Measurements from ENCODE around the gene AHNAK.
A peak's percentile ranks its signal among the peaks of the same experiment; 100 is the strongest.

Gene AHNAK

DNA sequence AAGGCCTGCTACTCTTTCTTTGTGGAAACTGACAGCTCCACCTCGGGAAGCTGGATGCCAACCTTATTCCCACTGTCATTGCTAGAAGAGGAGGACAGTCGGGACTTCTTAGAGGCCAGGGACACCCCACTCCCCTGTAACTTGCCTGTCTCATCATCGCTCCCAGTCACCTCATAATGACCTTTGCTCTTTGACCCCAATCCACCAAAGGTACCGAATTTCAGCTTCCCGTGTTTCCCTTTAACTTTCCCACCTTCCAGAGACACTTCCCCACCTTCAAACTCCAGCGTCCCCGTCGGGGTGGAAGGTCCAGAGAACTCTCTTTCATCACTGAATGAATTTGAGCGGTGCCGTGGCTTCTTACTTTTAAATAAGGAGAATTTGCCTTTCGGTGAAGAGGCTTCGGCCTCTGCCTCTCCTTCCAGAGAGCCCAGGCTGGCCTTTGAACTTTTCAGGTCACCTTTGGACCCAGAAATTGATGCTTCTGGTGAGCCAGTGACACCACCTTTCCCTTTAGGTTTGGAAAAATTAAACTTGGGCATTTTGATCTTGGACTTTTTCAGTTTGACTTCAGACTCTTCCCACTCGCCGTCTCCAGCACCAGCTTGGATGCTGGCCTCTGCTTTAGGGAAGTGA, 29.8 kb downstream of the AHNAK start:
- no peak for DNase-seq (ENCODE audit: low spot score)

DNA sequence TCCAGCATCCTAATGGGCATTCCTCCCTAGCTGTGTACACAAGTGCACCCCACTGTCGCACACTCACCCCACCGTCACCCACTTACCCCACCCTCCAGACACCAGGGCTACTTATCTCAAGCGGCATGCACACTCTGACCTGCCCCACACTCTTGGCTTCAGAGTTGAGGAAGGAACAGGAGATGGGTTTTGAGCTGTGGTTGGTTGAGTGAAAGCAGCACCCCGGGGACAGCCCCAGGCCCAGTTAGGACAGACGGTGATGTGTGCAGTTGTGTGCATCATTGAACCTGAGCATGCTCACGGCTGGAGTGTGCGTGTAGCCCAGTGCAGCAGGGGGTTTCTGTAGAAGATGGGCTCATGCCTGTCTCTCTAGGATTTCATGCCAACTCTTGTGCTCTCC, 32.5 kb downstream of the AHNAK start:
- DNase-seq (ENCODE audit: low spot score) = no peak

GRCh38 chr11:62513626-62514025, 33.0 kb downstream of the AHNAK start:
- no peak for DNase-seq (ENCODE audit: low spot score)

GRCh38 chr11:62512961-62513360, 33.6 kb downstream of the AHNAK start:
- DNase-seq (ENCODE audit: low spot score) = no peak

DNA sequence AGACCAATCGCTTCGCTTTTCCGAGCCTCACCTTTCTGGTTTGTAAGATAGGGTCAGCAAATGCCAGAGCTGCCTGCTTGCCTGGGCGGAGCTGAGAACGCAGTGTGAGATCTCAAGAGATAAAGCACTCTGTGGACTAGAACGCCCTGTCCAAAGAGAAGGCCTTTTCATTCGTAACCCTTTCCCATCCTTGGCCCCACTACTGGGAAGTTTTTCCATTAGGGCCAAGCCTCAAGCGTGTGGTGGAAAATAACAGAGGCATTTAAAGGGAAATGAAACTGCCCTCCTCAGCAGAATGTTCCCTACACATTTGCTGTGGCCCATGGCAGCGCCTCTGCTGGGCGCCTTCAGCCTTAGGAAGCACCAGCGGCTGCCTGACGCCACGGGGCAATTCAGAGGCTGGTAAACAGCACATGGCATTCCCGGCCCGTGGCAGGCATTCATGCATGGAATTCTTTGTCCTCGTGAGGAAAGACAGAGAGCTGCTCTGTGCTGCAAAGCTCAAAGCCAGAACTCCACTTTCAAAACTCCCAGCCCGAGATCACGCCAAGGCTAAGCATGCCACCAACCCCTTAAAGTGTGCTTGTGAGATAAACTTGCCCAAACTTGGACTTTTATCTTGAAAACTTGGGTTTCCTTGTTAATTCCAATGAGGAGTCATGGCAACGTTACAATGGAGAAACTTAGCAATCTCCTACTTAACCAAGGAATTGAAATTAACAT, 38.1 kb downstream of the AHNAK start:
- peak; percentile 83 for DNase-seq (ENCODE audit: low spot score)

DNA sequence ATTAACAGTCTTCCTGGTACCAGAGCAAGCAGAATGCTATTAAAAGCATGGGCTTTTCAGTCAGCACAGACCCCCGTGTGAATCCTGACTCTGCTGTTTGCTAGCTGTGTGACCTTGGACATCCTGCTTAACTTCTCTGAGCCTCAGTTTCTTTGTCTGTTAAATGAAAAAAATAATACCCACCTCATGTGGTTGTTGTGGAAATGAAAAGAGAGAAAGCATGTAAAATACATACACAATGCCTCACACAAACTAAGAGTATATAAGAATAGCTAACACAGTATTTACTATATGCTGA, 39.5 kb downstream of the AHNAK start:
- no peak for DNase-seq (ENCODE audit: low spot score)

DNA sequence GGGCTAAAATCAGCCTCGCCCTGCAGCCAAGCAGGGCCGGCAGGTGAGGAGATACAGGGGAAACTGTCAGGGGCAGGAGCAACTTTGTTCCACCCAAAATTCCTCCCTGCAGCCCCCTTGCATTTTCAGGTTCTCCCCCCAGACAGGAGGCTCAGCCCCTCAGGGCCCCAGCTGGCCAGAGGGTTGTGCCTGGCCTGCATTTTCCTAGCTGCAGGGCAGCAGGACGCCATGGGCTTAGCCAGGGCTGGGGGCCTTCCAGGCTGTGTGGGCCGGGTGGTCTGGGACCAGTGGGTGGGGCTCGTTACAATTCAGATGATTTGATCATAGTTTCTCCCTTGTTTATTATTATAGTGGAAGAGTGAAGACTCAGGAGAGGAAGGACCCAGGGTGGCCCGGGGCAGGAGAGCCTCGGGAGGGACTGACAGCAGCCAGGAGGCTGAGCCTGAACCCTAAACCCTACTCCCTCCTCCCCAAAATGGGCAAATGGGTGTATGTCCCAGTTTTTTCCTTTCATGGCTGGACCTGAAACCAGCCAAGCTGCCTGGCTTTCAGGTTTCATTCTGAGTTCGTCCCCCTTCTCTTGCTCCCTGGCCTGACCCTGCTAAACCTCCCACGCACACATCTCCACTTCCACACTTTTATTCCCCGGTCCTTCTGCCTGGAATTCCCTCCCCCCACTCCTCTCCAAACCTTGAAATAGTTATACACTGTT, 40.0 kb downstream of the AHNAK start:
- no peak for DNase-seq (ENCODE audit: low spot score)

DNA sequence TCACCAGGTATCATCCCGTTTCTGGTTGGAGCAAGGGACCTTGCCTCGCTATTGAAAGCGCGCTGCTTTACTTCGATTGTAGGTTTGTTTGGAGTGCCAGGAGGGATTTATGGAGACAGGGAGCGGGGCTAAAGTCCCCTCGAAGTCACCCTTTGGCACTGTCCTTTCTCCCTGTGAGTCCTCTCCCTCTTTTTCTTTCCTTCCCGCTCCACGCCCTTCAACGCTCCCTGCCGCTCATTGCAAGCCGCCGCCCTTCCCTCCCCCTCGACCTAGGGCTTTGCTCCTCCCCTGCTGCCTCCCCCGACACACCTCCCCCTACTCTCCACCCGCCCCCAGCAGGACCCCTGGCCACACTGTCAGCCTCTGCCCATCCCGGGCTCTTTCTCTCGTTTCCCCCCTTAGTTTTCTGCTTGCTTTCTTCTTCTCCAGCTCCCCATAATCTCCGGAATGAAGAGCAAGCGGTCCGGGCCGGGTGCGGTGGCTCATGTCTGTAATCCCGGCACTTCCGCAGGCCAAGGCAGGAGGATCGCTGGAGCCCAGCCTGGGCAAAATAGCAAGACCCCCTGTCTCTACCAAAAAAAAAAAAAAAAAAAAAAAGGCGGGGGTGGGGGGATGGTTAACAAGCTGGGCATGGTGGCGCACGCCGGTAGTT, 41.0 kb downstream of the AHNAK start:
- DNase-seq (ENCODE audit: low spot score) = no peak

GRCh38 chr11:62505059-62505439, 41.6 kb downstream of the AHNAK start:
- no peak for DNase-seq (ENCODE audit: low spot score)

- DNase-seq (ENCODE audit: low spot score) = no peak
Measured at GRCh38 chr11:62504158-62504973, 42.2 kb downstream of the AHNAK start.

DNA sequence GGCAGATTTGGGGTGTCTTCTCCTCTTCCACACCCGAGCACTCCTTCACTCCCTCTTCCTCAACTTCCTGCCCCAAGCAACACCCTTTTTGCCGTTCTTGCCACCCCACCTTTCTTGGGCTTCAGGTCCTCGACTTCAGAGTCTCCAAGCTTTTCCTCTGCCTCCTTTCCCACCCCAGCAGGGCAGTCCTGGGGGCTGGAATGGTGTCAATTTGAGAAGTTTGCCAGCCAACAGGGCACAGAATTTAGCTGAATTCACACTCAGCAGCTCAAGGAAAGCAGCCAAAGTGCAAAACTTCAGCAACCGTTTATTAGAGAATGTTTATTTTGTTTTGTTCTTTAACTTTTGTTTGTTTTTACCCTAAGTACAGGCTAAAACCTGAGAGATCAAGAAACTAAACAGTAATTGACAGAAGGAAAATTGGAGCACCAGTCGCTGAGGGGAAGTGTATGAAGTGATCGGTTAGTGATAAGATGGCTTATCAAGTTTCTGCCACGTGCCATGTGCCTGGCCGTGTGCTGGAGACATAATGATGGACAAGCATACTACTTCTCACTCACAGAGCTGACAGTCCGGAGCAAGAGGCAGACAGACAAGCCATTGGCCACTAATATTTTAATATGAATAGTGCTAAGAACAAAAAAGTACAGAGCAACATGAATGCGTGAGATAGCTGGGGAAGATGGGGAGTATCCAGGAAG, 44.4 kb downstream of the AHNAK start:
- no peak for DNase-seq (ENCODE audit: low spot score)

GRCh38 chr11:62501432-62501891, 45.1 kb downstream of the AHNAK start:
- peak; percentile 76 for DNase-seq (ENCODE audit: low spot score)

- DNase-seq (ENCODE audit: low spot score) = no peak
Measured at GRCh38 chr11:62500650-62501030, 46.0 kb downstream of the AHNAK start.

DNA sequence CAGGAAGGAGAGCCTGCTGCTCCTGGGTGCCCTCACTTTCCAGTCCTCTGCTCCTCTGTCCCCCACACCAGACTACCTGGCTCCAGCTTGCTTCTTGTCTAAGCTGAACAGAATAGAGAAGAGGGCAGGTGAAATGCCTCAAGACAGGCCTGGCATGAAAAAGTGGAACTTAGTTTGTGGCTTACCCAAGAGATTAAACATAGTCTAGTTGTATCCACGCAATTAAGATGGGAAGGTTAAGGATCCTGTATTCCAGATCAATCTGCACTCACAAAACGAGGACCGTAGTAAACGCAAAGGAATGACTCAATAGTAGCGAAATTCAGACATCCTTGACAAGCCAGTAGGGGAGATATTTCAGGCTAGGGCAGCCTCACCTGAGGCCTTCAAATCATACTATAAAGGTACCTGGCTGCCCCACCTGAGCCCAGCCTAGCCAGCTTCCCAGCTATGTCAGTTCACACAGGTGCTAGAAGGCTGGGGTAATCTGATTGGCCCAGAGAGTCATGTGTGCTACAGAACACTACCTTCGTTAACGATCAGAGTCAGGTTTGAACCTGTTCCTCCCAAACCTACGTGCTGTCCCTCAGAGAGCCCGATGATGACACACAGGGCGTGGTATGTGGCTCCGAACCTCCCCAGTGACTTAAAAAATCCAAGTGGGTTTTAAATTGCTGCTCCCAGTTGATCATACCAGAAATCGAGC, 46.5 kb downstream of the AHNAK start:
- no peak for DNase-seq (ENCODE audit: low spot score)

DNA sequence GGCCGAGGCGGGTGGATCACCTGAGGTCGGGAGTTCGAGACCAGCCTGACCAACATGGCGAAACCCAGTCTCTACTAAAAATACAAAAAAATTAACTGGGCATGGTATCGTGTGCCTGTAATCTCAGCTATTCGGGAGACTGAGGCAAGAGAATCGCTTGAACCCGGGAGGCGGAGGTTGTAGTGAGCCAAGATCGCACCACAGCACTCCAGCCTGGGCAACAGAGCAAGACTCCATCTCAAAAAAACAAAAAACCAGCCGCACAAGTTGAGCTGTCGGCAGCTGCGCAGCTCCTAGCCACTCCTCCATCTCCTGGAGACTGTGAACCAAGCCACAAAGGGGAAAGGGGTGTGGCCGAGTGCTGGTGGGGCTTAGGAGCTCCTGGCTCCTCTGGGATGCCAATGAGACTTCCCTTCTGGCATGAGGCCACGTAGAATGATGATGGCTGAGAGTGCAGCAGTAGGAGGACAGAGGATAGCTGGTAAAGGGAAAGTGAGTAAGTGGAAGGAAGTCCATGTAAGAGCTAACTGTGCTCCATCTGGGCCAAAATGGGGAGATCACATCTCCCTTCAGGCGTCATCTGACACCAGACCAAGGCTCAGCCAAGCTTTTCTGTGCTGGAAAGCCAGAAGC, 47.2 kb downstream of the AHNAK start:
- peak; percentile 61 for DNase-seq (ENCODE audit: low spot score)

DNA sequence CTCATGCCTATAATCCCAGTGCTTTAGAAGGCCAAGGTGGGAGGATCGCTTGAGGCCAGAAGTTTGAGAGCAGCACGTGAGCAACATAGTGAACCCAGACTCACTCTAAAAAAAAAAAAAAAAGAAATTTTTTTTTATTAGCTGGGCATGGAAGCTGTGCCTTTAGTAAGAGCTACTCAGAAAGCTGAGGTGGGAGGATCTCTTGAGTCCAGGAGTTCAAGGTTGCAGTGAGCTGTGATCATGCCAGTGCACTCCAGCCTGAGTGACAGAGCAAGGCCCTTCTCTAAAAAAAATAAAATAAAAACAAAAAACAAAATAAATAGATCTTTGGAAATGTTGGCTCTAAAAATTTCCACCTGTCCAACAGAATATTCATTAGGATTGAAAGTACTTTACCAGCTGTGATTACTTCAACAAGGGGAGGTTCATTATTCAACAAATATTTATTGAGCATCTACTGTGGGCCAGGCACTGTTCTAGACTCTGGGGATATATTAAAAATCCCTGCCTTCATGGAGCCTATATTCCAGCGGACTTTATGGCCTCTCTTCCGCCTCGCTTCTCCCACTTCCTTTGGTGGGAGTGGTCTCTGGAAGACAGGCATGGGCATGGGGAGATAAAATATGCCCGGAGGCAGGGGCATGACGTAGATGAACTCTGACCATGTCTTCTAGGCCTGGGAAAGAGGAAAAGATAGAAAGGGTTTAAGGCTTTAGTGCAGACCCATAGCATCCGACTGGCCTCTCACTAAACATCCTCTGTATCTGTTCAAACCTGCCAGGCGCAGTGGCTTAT, 47.9 kb downstream of the AHNAK start:
- no peak for DNase-seq (ENCODE audit: low spot score)

DNA sequence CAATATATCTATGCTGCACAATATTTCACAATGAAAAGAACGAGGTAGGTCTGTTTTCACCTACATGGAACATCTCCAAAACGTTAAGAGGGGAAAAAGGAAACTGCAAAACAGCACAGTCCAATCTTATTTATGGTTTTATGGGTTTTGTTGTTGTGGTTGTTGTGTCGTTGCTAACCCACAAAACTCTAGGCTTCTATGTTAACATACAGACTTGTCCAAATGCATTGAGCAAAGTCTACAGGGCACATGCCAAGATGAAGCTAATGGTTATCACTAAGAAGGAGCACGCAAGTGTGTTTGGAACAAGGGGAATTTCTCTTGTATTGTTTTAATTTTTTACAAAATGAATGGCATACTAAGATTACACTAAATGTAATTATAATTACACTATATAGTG, 48.6 kb downstream of the AHNAK start:
- no peak for DNase-seq (ENCODE audit: low spot score)

DNA sequence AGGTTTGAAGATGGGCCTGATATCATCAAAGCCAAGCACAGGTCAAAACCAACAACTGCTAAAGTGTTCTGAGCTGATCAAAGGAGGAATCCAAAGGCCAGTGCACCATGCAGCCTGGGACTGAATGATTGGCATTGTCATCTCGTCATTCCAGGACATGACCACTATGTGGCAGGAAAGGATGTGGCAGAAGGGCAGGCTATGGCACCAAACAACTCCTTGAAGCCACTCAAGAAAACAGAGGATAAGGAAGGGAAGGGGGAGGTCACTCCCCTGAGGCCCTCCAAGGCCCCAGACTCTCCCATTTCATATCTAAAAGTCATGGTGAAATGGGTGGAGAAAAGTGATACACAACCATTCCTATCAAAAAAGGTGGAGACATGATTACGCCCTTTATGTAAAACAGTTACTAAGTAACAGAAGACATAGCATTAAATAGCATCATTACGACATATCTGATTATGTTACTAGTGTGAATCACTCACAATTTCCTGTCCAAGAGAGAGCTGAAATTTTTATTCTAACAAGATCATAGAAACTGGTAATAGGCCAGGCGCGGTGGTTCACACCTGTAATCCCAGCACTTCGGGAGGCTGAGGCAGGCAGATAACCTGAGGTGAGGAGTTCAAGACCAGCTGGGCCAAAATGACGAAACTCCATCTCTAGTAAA, 49.3 kb downstream of the AHNAK start:
- peak; percentile 58 for DNase-seq (ENCODE audit: low spot score)

DNA sequence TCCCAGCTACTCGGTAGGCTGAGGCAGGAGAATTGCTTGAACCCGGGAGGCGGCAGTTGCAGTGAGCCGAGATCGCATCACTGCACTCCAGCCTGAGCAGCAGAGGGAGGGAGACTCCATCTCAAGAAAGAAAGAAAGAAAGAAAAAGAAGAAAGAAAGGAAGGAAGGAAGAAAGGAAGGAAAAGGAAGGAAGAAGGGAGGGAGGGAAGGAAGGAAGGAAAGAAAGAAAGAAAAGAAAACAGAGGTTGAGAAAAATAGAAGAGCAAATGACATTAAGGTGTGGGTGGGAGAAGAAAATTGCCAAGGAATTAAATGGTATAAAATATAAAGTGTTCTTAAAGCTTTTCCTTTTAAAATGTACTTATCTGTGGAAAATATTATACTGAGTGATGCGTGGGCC, 49.9 kb downstream of the AHNAK start:
- DNase-seq (ENCODE audit: low spot score) = no peak
